HG03280 (cell line): ENCODE results near the gene HLF.

Source experiments
- ATAC-seq: cut with Tn5 transposase; IDR thresholded peaks from one replicate; pipeline ENCODE4 v1.9.1; 2021; ENCODE audit warnings: mild to moderate bottlenecking, moderate library complexity; ENCODE audit not compliant: unreplicated experiment

HLF gene

GRCh38 chr17:55264645-55265298, at the start of gene HLF:
TSS of gene HLF (plus strand) at chr17:55264960. CDS start at chr17:55265485, 525 bp downstream.
- peak; percentile 90 for ATAC-seq

- no peak for ATAC-seq
These were observed 49.0 kb upstream of the HLF start for GRCh38 chr17:55215711-55216110.

GRCh38 chr17:55216888-55217287, 47.9 kb upstream of the HLF start:
- no peak for ATAC-seq

- ATAC-seq: no peak
These were observed 45.3 kb upstream of the HLF start for GRCh38 chr17:55219459-55219858.

- ATAC-seq: no peak
These were observed 44.8 kb upstream of the HLF start for GRCh38 chr17:55219934-55220333.

- ATAC-seq: no peak
These were observed 41.2 kb upstream of the HLF start for GRCh38 chr17:55223524-55223923.

- ATAC-seq: no peak
These were observed 40.0 kb upstream of the HLF start for GRCh38 chr17:55224746-55225145.

GRCh38 chr17:55225237-55225636, 39.5 kb upstream of the HLF start:
- no peak for ATAC-seq

GRCh38 chr17:55228683-55229192, 36.0 kb upstream of the HLF start:
- no peak for ATAC-seq

- ATAC-seq: no peak
These were observed 35.5 kb upstream of the HLF start for GRCh38 chr17:55229276-55229675.

GRCh38 chr17:55230716-55231115, 34.0 kb upstream of the HLF start:
- ATAC-seq: no peak

GRCh38 chr17:55233840-55234239, 30.9 kb upstream of the HLF start:
- ATAC-seq: no peak

GRCh38 chr17:55236316-55236715, 28.4 kb upstream of the HLF start:
- ATAC-seq: no peak

GRCh38 chr17:55237268-55237667, 27.5 kb upstream of the HLF start:
- ATAC-seq: no peak

GRCh38 chr17:55237841-55238178, 26.9 kb upstream of the HLF start:
- ATAC-seq: no peak

GRCh38 chr17:55238179-55238930, 26.4 kb upstream of the HLF start:
- ATAC-seq: peak; percentile 93

- peak; percentile 18 for ATAC-seq
These were observed 25.8 kb upstream of the HLF start for GRCh38 chr17:55238931-55239297.

- ATAC-seq: no peak
These were observed 23.7 kb upstream of the HLF start for GRCh38 chr17:55241097-55241496.

GRCh38 chr17:55242476-55242875, 22.3 kb upstream of the HLF start:
- no peak for ATAC-seq

- no peak for ATAC-seq
These were observed 18.8 kb upstream of the HLF start for GRCh38 chr17:55245986-55246385.

- ATAC-seq: no peak
These were observed 18.2 kb upstream of the HLF start for GRCh38 chr17:55246583-55246982.

GRCh38 chr17:55248077-55248476, 16.7 kb upstream of the HLF start:
- ATAC-seq: no peak

GRCh38 chr17:55249861-55250260, 14.9 kb upstream of the HLF start:
- ATAC-seq: no peak
